Inflammatory macrophage treated with lipopolysaccharide for 1 hour (primary cell): ENCODE measurements around the gene SLC1A2.
A peak's percentile ranks its signal among the peaks of the same experiment; 100 is the strongest.

Experiments
- DNase-seq, 2 donors: peaks; one replicate each; pipeline ENCODE4 v3.0.0-alpha.2; 2020 to 2022

The SLC1A2 gene

DNA sequence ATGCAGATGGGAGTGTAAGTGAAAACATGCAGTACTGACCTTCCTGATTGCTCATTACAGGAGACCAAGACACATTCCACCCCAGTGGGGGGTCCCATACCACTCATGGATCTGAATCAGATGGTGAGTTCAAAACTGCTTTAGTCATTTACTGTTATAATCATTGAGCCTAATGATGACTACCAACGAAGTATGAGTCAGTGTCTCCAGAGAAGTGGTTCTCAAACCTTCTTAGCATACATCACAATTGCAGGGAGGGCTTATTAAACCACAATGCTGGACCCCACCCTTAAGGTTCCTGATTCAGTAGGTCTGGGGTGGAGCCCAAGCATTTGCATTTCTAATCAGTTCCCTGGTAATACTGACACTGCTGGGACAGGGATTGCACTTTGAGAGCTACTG, 204.6 kb downstream of the SLC1A2 start:
- peak; percentile 59 to 77 for DNase-seq

DNA sequence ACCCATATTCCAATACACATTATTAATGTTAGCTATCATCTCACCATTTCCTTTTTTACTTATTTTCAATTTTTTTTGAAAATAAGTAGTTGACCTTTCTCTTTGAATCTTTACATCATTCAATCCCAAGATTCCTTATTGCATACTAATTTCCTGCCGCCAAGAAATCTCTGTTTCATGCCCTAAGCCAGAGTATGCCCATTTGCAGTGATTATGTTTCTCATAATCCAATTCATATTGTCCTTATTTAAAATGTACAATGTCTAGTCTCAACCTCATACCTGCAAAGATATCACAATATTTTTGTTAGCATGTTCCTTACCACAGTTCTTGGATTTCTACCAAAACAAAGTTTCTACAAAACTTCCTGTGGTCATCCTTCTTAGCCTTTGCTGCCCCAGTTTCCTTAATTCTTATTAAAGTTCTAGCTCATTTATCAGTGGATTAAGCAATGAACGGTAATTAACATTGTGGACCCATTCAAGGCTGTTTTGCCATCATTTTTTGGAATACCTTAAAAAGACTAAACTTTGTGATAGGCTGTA, 205.1 kb downstream of the SLC1A2 start:
- DNase-seq, result no peak

DNA sequence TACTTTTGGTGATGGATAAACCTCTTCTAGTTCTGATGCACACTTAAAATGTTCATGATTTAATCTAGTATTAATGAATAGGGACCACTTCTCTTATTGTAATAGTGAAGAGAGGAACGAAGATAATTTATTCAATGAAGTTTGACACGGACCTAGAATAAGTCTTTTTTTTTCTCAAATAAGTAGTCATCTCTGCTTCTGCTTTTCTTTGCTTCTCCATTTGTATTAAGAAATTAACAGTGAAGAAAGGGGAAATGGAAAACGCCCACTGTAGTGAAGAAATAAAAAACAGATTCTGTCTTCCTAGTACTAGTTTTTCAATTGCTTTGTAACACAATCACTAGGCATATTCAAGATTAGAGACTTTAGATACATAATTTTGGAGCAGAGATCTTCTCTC, 207.4 kb downstream of the SLC1A2 start:
- peak; percentile 88 to 93 for DNase-seq

DNA sequence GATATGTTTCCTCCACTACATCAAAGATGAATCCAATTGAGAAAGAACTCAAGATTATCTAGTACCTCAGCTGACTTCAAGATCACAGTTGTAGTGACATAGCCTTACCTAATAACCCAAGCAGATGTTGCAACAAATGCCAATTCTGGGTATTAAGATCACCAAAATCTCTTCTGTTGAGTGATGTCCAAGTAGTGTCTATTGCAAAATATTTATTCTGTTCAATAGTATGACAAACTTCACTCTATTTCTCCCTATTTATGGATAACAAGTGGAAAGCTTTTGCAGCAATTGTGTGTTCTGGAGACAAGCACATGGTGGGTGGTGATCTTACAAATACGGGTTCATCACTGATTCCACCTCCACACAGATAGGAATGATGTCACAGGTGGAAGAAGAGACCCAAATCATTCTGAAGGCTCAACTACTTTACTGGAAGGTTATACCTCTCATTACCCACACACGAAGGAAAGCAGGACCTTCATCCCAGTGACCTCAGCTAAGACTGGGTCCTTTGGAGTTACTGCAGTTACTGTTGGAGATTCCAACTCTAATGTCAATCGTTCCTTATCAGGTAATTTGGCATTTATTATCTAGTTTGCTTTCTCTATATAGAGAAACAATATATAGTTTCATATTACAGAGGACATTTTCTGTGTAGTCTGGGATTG, 208.3 kb downstream of the SLC1A2 start:
- peak in 1 of 2 donors; percentile 64 for DNase-seq

DNA sequence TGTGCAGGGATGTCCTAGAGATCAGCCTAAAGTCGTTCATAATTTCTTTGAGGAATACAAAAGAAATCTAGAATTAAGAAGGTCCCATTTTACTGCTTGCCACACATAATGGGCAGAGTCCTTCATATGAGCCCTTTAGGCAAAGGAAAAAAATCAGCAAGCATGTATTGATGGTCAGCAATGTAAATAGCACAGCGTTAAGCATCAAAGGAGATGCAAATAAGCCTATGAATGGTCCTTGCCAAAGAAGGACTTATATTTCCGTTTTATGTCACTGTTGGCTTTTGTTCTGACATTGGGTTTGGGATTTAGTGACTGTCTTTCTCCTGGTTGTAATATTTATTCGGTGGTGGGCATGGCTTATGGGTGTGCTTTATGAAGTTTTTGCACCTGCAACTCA, 210.6 kb downstream of the SLC1A2 start:
- no peak for DNase-seq

DNA sequence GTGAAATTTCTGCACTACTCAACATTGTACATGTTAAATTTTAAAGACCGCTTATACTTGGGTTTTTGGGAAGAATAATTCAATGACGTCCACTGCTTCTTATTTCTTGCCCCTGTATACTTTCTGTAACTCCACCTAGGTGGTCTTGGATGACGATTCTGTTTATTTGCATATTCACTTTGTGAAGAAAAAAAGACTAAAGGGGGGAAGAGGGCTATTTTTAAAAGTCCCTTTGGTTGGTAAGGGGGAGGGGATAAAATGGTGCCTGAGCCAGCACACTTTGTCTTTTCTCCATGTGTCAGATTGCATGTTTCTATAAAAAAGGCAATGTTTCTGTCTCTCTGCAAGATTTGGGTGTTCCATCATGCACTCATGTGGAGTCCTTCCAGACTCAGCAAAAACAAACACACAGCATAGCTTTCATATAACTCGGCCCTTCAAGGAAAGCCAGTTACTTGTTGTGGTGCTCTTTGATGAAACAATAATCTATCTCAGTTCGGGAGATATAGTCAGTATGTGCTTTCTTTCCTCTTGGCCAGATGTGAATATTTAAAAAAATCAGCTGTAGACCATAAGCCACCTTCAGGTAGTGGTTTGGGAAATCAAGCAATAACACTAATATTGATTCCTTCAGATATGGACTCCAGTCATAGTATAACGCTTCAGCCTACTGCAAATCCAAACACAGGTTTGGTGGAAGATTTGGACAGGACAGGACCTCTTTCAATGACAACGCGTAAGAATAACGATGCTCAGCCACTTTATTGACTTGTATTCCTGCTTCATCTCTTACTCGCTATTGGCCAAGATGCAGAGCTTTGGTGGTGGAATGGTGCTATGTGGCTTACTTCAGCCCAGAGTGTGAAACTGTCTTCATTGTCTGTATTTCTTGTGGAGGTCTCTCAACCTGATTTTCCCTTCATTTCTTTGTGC, 211.6 kb downstream of the SLC1A2 start:
- DNase-seq, result no peak

DNA sequence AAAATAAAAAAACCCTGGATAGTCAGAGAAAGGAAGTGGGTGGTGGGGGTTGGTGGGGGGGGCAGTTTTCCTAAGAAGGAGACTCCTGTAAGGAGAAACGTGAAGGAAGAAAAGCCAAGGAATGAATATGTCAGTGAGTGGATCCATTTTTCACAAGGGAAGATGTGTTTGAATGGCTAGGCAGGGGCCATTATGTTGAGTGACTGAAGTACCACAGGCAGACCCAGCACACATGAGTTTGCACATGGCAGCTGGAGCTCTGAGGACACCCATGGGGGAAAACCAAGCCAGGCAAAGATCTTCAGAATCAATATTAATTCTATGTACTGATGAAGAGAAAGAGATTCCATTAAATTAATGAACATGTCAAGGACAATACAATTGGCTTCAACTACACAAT, 212.7 kb downstream of the SLC1A2 start:
- no peak for DNase-seq

DNA sequence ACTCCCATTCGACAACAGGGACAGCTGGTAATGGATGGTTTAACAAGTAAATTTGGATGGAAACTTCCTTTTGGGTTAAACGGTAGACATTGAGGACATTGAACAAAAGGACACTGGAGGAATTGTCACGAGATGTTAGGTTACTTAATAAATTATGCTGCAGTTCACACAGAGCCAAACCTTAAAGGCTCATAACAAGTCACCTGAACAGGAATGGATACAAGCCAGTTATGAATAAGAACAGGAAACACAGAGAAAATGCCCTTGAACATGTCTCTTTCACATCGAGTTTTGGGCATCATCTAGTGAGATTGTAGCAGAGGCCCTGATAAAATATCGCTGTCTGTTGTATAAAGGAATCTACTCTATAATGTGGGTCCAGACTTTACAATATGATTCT, 214.7 kb downstream of the SLC1A2 start:
- no peak for DNase-seq
